Middle frontal gyrus (tissue), 1 donor: ENCODE results near the gene PATJ.
"Not testable (repeated sequence)": the region's sequence is repeated elsewhere in the genome, so short reads cannot be mapped to it uniquely, and the experiment has no call there.

Experiments used
- DNase-seq: peaks from one replicate; pipeline ENCODE4 v3.0.0-alpha.2; 2015; ENCODE audit warnings: low spot score; ENCODE audit errors: extremely low spot score

PATJ gene

DNA sequence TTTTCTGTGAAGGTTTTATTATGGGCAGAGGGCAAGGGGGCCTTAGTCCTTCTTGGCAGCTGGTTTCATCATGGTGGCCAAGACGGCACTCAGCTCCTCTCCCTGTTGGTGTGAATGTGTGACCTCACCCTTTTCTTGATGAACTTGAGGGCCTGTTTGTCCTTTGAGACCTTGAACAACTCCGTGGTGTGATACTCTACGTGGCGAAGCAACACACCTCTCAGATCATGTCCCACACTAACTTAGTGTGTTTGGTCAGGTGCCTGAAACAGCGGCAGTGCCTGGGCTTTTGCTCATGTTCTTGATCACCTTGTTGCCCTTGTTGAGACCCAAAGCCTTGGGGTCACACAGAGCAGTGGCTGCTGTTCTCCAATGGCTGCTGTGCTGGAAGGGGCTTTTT is 465.8 kb downstream of the PATJ start:
- no peak for DNase-seq

DNA sequence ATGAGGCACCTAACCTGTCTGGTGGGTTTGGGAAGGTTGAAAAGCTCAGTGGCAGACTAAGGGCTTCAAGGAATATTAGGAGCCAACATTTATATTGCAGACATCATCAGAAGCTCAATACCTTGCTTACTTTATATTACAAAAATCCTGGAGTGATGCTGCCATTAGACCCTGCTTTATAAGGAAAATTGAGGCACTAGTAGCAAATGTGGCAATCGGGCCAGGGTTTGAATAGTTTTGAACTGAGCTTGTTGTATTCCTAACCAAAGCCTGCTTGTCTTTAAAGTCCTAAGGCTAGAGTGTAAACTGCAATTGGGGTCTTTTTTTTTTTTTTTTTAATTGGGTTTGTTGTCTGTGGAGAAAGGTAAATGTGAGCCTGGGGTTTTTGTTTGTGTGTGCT is 466.7 kb downstream of the PATJ start:
- no peak for DNase-seq

DNA sequence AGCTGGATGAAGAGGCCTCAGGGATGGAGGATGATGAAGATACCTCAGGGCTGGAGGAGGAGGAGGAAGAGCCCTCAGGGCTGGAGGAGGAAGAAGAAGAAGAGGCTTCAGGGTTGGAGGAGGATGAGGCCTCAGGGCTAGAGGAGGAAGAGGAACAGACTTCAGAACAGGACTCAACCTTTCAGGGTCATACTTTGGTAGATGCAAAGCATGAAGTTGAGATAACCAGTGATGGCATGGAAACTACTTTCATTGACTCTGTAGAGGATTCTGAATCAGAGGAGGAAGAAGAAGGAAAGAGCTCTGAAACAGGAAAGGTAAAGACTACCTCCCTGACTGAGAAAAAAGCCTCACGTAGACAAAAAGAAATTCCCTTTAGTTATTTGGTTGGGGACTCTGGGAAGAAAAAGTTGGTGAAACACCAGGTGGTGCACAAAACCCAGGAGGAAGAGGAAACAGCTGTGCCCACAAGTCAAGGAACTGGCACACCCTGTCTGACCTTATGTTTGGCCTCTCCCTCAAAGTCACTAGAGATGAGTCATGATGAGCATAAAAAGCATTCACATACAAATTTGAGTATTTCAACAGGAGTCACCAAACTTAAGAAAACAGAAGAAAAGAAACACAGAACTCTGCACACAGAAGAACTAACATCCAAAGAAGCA is 467.8 kb downstream of the PATJ start:
- no peak for DNase-seq

DNA sequence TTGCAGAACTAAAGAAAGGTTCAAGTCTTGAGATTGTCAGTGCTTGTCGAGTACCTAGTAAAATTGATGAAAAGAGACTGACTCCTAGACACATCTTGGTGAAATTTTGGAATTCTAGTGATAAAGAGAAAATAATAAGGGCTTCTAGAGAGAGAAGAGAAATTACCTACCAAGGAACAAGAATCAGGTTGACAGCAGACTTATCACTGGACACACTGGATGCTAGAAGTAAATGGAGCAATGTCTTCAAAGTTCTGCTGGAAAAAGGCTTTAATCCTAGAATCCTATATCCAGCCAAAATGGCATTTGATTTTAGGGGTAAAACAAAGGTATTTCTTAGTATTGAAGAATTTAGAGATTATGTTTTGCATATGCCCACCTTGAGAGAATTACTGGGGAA is 468.7 kb downstream of the PATJ start:
- no peak for DNase-seq

DNA sequence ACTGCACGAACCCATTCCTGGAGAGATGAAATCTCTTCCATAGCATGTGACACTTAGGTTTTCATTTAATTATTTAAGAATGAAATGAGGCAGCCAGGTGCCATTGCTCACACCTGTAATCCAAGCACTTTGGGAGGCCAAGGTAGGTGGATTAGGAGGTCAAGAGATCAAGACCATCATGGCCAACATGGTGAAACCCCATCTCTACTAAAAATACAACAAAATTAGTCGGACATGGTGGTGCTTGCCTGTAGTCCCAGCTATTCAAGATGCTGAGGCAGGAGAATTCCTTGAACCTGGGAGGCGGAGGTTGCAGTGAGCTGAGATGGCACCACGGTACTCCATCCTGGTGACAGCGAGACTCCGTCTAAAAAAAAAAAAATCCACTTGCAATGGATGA is 470.1 kb downstream of the PATJ start:
- DNase-seq: no peak

- no peak for DNase-seq
Measured at GRCh38 chr1:62213075-62213914, 471.0 kb downstream of the PATJ start.

DNA sequence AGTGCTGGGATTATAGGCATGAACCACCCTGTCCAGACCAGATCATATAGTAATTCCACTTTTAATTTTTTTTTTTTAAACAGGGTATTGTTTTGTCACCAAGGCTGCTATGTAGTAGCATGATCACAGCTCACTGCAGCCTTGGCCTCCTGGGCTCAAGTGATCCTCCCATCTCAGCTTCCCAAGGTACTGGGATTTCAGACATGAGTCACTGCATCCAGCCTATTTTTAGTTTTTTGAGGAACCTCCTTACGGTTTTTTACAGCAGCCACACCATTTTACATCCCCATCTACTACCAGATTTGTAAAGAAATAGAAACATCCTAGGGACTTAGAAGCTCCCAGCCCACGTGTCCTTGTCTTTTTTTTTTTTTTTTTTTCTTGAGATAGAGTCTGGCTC is 476.3 kb downstream of the PATJ start:
- DNase-seq: no peak

- DNase-seq: not testable (repeated sequence)
Measured at GRCh38 chr1:62220456-62220855, 478.2 kb downstream of the PATJ start.

DNA sequence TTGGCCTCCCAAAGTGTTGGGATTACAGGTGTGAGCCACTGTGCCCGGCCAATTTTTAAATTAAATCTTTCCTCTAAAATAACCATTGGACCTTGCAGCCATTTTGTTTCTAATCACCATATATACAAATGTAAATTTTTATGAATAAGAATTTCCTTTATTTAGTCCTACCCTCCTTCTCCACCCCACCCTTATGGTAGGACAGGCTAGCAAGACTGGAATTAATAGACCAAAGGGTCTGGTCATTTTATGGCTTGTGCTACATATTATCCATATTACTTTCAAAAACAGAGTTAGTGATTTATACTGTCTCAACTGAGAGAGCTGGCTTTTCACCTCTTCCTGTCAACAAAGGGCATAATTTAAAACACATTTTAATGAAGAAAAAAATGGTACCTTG is 478.9 kb downstream of the PATJ start:
- DNase-seq: no peak

DNA sequence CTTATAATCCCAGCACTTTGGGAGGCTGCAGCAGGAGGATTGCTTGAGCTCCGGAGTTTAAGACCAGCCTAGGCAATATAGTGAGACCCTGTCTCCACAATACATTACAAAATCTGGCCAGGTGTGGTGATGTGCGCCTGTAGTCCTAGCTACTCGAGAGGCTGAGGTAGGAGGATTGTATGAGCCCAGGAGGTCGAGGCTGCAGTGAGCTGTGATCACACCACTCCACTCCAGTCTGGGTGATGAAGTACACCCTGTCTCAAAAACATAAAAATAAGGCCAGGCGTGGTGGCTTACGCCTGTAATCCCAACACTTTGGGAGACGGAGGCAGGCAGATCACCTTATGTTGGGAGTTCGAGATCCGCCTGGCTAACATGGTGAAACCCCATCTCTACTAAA is 480.0 kb downstream of the PATJ start:
- no peak for DNase-seq

DNA sequence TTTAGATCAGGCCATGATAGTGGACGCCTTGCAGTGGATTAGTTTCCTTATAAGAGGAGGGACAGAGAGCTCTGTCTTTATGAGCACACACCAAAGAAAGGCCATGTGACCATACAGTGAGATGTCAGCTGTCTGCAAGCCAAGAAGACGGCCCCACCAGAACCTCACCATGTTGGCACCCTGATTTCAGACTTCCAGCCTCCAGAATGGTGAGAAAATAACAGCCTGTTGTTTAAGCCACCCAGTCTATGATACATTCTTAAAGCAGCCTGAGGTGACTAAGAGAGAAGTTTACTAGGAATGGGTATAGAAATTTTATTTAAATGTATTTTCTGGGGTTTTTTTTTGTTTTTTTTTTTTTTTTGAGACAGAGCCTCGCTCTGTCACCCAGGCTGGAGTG is 481.9 kb downstream of the PATJ start:
- DNase-seq: no peak

DNA sequence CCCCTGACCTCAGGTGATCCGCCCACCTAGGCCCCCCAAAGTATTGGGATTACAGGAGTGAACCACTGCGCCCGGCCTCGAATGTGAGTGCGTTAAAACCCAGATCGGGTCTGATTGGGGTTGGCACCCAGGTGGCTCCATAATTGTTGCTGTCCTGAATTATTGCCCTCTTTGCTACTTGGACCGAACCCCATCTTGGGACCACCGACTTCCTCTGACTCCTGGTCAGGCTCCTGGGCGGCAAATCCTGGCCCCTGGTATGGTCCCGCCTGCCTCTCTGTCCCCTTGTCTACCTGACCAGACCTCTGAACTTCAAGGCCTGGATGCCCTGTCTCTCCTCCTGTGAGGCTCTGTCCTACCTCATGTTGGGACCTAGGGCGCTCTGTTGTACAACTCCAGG is 485.2 kb downstream of the PATJ start:
- no peak for DNase-seq
